Parathyroid adenoma (tissue), 2 donors: Measurements from ENCODE around the gene GMPR.

Experiments used
- H2AFZ ChIP-seq: fragments of 300-600 bp; sonication (generic); one replicate; pipeline ENCODE4 v1.7.0; 2017; ENCODE audit warnings: antibody characterized with exemption, mild to moderate bottlenecking
- H3K27ac ChIP-seq: fragments of 300-600 bp; sonication (generic); one replicate; pipeline ENCODE4 v1.7.0; 2017
- H3K27me3 ChIP-seq: fragments of 300-600 bp; sonication (generic); one replicate; pipeline ENCODE4 v1.7.0; 2017; ENCODE audit warnings: low read length; ENCODE audit not compliant: control insufficient read depth, insufficient read depth
- H3K36me3 ChIP-seq: fragments of 300-600 bp; sonication (generic); one replicate; pipeline ENCODE4 v1.7.0; 2017; ENCODE audit warnings: low read length; ENCODE audit not compliant: control insufficient read depth, insufficient read depth
- H3K4me1 ChIP-seq: fragments of 300-600 bp; sonication (generic); one replicate; pipeline ENCODE4 v1.7.0; 2017; ENCODE audit warnings: control low read depth
- H3K4me2 ChIP-seq: fragments of 300-600 bp; sonication (generic); one replicate; pipeline ENCODE4 v1.7.0; 2017; ENCODE audit warnings: low read length
- H3K4me3 ChIP-seq: fragments of 300-600 bp; sonication (generic); one replicate; pipeline ENCODE4 v1.7.0; 2017; ENCODE audit warnings: low read depth, low read length
- H3K79me2 ChIP-seq: fragments of 300-600 bp; sonication (generic); one replicate; pipeline ENCODE4 v1.7.0; 2017; ENCODE audit warnings: control low read depth
- H3K9ac ChIP-seq: fragments of 300-600 bp; sonication (generic); one replicate; pipeline ENCODE4 v1.7.0; 2017; ENCODE audit warnings: mild to moderate bottlenecking
- H3K9me3 ChIP-seq: fragments of 300-600 bp; sonication (generic); one replicate; pipeline ENCODE4 v1.7.0; 2017; ENCODE audit warnings: low read length; ENCODE audit not compliant: control insufficient read depth
- CTCF ChIP-seq: fragments of 300-600 bp; sonication (generic); IDR thresholded peaks from one replicate; pipeline ENCODE4 v1.7.0; 2017; ENCODE audit warnings: antibody characterized with exemption, mild to moderate bottlenecking
- donor health status: primary hyperparathyroidism.

The GMPR gene

GRCh38 chr6:16271428-16271827, 33.0 kb downstream of the GMPR start:
- Histone ChIP-seq H3K9ac (no peak overlapping the region), H2AFZ (no peak overlapping the region), H3K4me1 (no peaks in the 10 kb centered on the region), H3K9me3 (no peaks in the 10 kb centered on the region), H3K79me2 (no peaks in the 10 kb centered on the region), H3K36me3 (no peaks in the 10 kb centered on the region), H3K4me3 (no peak overlapping the region), H3K4me2 (no peak overlapping the region), H3K27me3 (no peaks in the 10 kb centered on the region), H3K27ac (no peak overlapping the region)
- TF ChIP-seq CTCF: no peak

- Histone ChIP-seq H3K9me3 (no peaks in the 10 kb centered on the region), H3K4me1 (no peaks in the 10 kb centered on the region), H3K36me3 (no peaks in the 10 kb centered on the region), H3K9ac (no peak overlapping the region), H3K4me3 (no peak overlapping the region), H3K27me3 (no peaks in the 10 kb centered on the region), H2AFZ (no peak overlapping the region), H3K27ac (no peak overlapping the region), H3K79me2 (no peaks in the 10 kb centered on the region), H3K4me2 (no peak overlapping the region)
- TF ChIP-seq CTCF: no peak
These were observed 33.8 kb downstream of the GMPR start for GRCh38 chr6:16272201-16272600.

GRCh38 chr6:16273256-16273655, 34.9 kb downstream of the GMPR start:
- no peak for TF ChIP-seq CTCF
- H3K79me2 ChIP-seq: no peaks in the 10 kb centered on the region
- no peaks in the 10 kb centered on the region for H3K4me1 ChIP-seq
- H3K9me3 ChIP-seq: no peaks in the 10 kb centered on the region
- H3K27me3 ChIP-seq: no peaks in the 10 kb centered on the region
- no peak overlapping the region for H3K9ac ChIP-seq
- no peak overlapping the region for H3K27ac ChIP-seq
- H3K36me3 ChIP-seq: no peaks in the 10 kb centered on the region
- no peak overlapping the region for H3K4me2 ChIP-seq
- no peak overlapping the region for H3K4me3 ChIP-seq
- no peak overlapping the region for H2AFZ ChIP-seq

- no peak for TF ChIP-seq CTCF
- H2AFZ ChIP-seq: no peak overlapping the region
- H3K4me1 ChIP-seq: no peaks in the 10 kb centered on the region
- no peaks in the 10 kb centered on the region for H3K36me3 ChIP-seq
- no peak overlapping the region for H3K4me3 ChIP-seq
- no peak overlapping the region for H3K9ac ChIP-seq
- no peaks in the 10 kb centered on the region for H3K27me3 ChIP-seq
- H3K79me2 ChIP-seq: no peaks in the 10 kb centered on the region
- no peak overlapping the region for H3K27ac ChIP-seq
- no peak overlapping the region for H3K4me2 ChIP-seq
- no peaks in the 10 kb centered on the region for H3K9me3 ChIP-seq
These were observed 36.1 kb downstream of the GMPR start for GRCh38 chr6:16274483-16274882.

- no peak overlapping the region for H3K9ac ChIP-seq
- H3K9me3 ChIP-seq: no peaks in the 10 kb centered on the region
- no peak overlapping the region for H3K27ac ChIP-seq
- TF ChIP-seq CTCF: no peak
- H2AFZ ChIP-seq: no peak overlapping the region
- no peak overlapping the region for H3K4me3 ChIP-seq
- H3K36me3 ChIP-seq: no peaks in the 10 kb centered on the region
- no peaks in the 10 kb centered on the region for H3K79me2 ChIP-seq
- H3K27me3 ChIP-seq: no peaks in the 10 kb centered on the region
- H3K4me2 ChIP-seq: no peak overlapping the region
- H3K4me1 ChIP-seq: no peaks in the 10 kb centered on the region
These were observed 36.6 kb downstream of the GMPR start for GRCh38 chr6:16274885-16275589.
